ENCODE measurements around the gene CDH20.
"Not testable (repeated sequence)": the region's sequence is repeated elsewhere in the genome, so short reads cannot be mapped to it uniquely, and the experiment has no call there.

DNA sequence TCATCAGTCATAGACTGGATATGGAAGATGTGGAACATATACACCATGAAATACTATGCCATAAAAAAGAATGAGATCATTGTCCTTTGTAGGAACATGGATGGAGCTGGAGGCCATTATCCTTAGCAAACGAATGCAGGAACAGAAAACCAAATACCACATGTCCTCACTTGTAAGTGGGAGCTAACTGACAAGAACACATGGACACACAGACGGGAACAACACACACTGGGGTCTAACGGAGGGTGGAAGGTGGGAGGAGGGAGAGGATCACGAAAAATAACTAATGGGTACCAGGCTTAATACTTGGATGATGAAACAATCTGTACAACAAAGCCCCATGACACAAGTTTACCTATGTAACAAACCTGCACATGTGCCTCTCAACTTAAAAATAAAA is 36.4 kb downstream of the CDH20 start:
- TF ChIP-seq, protein P1, sequence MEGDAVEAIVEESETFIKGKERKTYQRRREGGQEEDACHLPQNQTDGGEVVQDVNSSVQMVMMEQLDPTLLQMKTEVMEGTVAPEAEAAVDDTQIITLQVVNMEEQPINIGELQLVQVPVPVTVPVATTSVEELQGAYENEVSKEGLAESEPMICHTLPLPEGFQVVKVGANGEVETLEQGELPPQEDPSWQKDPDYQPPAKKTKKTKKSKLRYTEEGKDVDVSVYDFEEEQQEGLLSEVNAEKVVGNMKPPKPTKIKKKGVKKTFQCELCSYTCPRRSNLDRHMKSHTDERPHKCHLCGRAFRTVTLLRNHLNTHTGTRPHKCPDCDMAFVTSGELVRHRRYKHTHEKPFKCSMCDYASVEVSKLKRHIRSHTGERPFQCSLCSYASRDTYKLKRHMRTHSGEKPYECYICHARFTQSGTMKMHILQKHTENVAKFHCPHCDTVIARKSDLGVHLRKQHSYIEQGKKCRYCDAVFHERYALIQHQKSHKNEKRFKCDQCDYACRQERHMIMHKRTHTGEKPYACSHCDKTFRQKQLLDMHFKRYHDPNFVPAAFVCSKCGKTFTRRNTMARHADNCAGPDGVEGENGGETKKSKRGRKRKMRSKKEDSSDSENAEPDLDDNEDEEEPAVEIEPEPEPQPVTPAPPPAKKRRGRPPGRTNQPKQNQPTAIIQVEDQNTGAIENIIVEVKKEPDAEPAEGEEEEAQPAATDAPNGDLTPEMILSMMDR (IDR thresholded peaks at IDR 0.05), result not testable (repeated sequence)
- not testable (repeated sequence) for TF ChIP-seq ZFX (IDR thresholded peaks at IDR 0.05; ENCODE audit: borderline replicate concordance)
